Immature natural killer cell (primary cell): ENCODE data around the gene ACP6. TPM values are rescaled to one million over a fixed set of nuclear protein-coding genes. Genes with fewer than 3 reads are reported as not detected.

ENCODE experiments used
- DNase-seq, 3 donors: peaks; one replicate each; pipeline ENCODE4 v3.0.0; 2022; ENCODE audit warnings: mixed read lengths in 1 of 3
- H3K27ac Mint-ChIP-seq, 6 donors: one replicate each; pipeline ENCODE4 v1.8.0; 2020; ENCODE audit warnings: mixed read lengths in 6 of 6, mild to moderate bottlenecking in 5 of 6, inconsistent platforms in 4 of 6, moderate library complexity in 3 of 6
- H3K27me3 Mint-ChIP-seq, 3 donors: one replicate each; pipeline ENCODE4 v1.8.0; 2020 to 2021; ENCODE audit warnings: low read depth in 3 of 3, mild to moderate bottlenecking in 3 of 3, mixed read lengths in 3 of 3, moderate library complexity in 3 of 3, inconsistent platforms in 1 of 3
- H3K36me3 Mint-ChIP-seq, 3 donors: one replicate each; pipeline ENCODE4 v1.8.0; 2020; ENCODE audit warnings: mixed read lengths in 3 of 3, inconsistent platforms in 2 of 3, mild to moderate bottlenecking in 2 of 3
- H3K4me1 Mint-ChIP-seq, 2 donors: one replicate each; pipeline ENCODE4 v1.8.0; 2020; ENCODE audit warnings: inconsistent platforms in 2 of 2, mild to moderate bottlenecking in 2 of 2, mixed read lengths in 2 of 2, moderate library complexity in 1 of 2
- H3K4me3 Mint-ChIP-seq, 5 donors: one replicate each; pipeline ENCODE4 v1.8.0; 2020; ENCODE audit warnings: mild to moderate bottlenecking in 5 of 5, mixed read lengths in 5 of 5, inconsistent platforms in 3 of 5, moderate library complexity in 3 of 5
- H3K9me3 Mint-ChIP-seq, 6 donors: one replicate each; pipeline ENCODE4 v1.8.0; 2020; ENCODE audit warnings: mild to moderate bottlenecking in 6 of 6, mixed read lengths in 6 of 6, inconsistent platforms in 4 of 6, moderate library complexity in 3 of 6
- polyA plus RNA-seq, 3 donors: library from polyadenylated mRNA; unstranded; fragments of 300-500 nt; fragmentation: Illumina TruSeq; gene quantifications; one replicate each; pipeline ENCODE4 v1.2.3, GENCODE V29; 2021

ACP6 gene
- polyA plus RNA-seq, 3 donors from 2014 or later, result 2.4 to 7.2 (median 2.8) TPM

- no peak for DNase-seq
- Mint-ChIP-seq H3K4me1 (no peaks in the 10 kb centered on the region), H3K27me3 (peaks cover 3 to 17% (median 7%) of the 10 kb centered on the region in 3 donors), H3K9me3 (peaks cover 0 to 17% (median 4%) of the 10 kb centered on the region in 6 donors), H3K4me3 (no peak overlapping the region), H3K27ac (no peak overlapping the region), H3K36me3 (peaks cover 0 to 9% (median 0%) of the 10 kb centered on the region in 3 donors)
Measured at GRCh38 chr1:147676311-147677085, 6.2 kb upstream of the ACP6 start.

- Mint-ChIP-seq H3K9me3 (peaks cover 0 to 17% (median 4%) of the 10 kb centered on the region in 6 donors), H3K27me3 (peaks cover 6 to 11% (median 8%) of the 10 kb centered on the region in 3 donors), H3K4me3 (no peak overlapping the region), H3K4me1 (peaks cover 15 to 17% of the 10 kb centered on the region in 2 donors), H3K36me3 (peaks cover 0 to 6% (median 0%) of the 10 kb centered on the region in 3 donors), H3K27ac (no peak overlapping the region)
- no peak for DNase-seq
Measured at GRCh38 chr1:147673816-147674215, 3.5 kb upstream of the ACP6 start.

- H3K4me3 Mint-ChIP-seq, result no peak overlapping the region
- H3K4me1 Mint-ChIP-seq, result peaks cover 17 to 19% of the 10 kb centered on the region in 2 donors
Measured at GRCh38 chr1:147673406-147673805, 3.1 kb upstream of the ACP6 start.

GRCh38 chr1:147669469-147670318 is 630 bp downstream of the ACP6 start:
- H3K4me3 Mint-ChIP-seq, result peak overlapping the region; percentile 93 to 98 (median 96)
- H3K27me3 Mint-ChIP-seq, result peaks cover 2 to 8% (median 2%) of the 10 kb centered on the region in 3 donors
- DNase-seq, result peak; percentile 12 to 16 (median 14)
- H3K4me1 Mint-ChIP-seq, result peaks cover 17 to 19% of the 10 kb centered on the region in 2 donors
- H3K27ac Mint-ChIP-seq, result peak overlapping the region in 5 of 6 donors; percentile 35 to 88 (median 70)
- no peaks in the 10 kb centered on the region for H3K36me3 Mint-ChIP-seq
- no peaks in the 10 kb centered on the region for H3K9me3 Mint-ChIP-seq

More at GRCh38 chr1:147673406-147673805, 3.1 kb upstream of the ACP6 start:
- peaks cover 0 to 14% (median 4%) of the 10 kb centered on the region in 6 donors for H3K9me3 Mint-ChIP-seq
- DNase-seq, result no peak
- H3K27me3 Mint-ChIP-seq, result peaks cover 7 to 11% (median 8%) of the 10 kb centered on the region in 3 donors
- H3K27ac Mint-ChIP-seq, result no peak overlapping the region
- H3K36me3 Mint-ChIP-seq, result peaks cover 0 to 6% (median 0%) of the 10 kb centered on the region in 3 donors

GRCh38 chr1:147665521-147665920 is 4.8 kb downstream of the ACP6 start:
- Mint-ChIP-seq H3K27me3 (peaks cover 0 to 5% (median 2%) of the 10 kb centered on the region in 3 donors), H3K4me3 (no peak overlapping the region), H3K36me3 (peaks cover 0 to under 1% (median 0%) of the 10 kb centered on the region in 3 donors), H3K27ac (no peak overlapping the region), H3K9me3 (no peaks in the 10 kb centered on the region), H3K4me1 (peaks cover 12 to 15% of the 10 kb centered on the region in 2 donors)
- DNase-seq, result no peak

DNA sequence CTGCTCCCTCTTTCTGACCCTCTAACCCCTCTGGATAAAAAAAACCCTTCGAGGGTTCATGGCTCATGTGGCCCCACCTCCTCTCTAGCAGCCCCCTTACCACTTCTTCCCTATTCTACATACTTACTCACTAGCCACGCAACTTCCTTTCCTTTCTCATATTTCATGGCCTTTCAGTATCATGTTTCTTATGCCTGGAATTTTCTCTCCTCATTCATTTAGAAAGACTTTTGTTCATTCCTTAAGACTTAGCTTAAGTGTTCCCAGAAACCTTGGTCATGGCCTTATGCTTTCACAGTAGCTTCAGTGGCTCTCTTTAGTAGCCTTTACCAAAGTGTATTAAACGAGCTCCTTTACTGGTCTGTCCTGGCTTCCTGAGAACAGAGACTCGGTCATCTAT is 6.1 kb downstream of the ACP6 start:
- no peak for DNase-seq
- Mint-ChIP-seq H3K27me3 (peaks cover 0 to 5% (median 0%) of the 10 kb centered on the region in 3 donors), H3K27ac (no peak overlapping the region), H3K4me1 (peaks cover 6% of the 10 kb centered on the region in 2 donors), H3K9me3 (no peaks in the 10 kb centered on the region), H3K4me3 (no peak overlapping the region), H3K36me3 (peaks cover 0 to 5% (median 4%) of the 10 kb centered on the region in 3 donors)

GRCh38 chr1:147654511-147654910 is 15.8 kb downstream of the ACP6 start:
- no peak for DNase-seq
- Mint-ChIP-seq H3K4me1 (peaks cover 2% of the 10 kb centered on the region in 2 donors), H3K36me3 (peaks cover 7 to 32% (median 13%) of the 10 kb centered on the region in 3 donors), H3K4me3 (no peak overlapping the region), H3K9me3 (no peaks in the 10 kb centered on the region), H3K27ac (no peak overlapping the region), H3K27me3 (peaks cover 0 to 3% (median 2%) of the 10 kb centered on the region in 3 donors)

DNA sequence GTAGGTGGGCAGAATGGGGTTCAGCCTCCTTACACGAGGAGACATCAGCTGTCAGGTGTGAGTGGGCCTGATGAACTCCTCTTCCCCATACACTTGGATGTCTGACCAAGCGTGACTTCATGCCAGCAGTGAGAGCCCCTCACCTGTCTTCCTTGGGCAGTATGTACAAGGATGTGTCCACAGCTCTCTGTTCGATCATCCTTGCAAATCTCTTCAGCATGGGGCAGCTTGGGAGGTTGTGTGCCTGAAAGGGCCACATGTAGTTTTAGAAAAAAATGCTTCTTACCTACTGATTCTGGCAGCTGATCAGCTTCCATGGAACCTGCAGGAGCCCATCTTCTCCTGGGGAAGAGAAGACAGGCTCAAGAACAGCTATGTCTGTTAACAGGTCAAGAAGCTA is 18.0 kb downstream of the ACP6 start:
- Mint-ChIP-seq H3K9me3 (no peaks in the 10 kb centered on the region), H3K4me1 (peaks cover 24% of the 10 kb centered on the region in 2 donors), H3K36me3 (peaks cover 4 to 22% (median 13%) of the 10 kb centered on the region in 3 donors), H3K4me3 (no peak overlapping the region), H3K27me3 (peaks cover 0 to 3% (median 2%) of the 10 kb centered on the region in 3 donors), H3K27ac (no peak overlapping the region)
- DNase-seq, result no peak

GRCh38 chr1:147651466-147651865 is 18.9 kb downstream of the ACP6 start:
- no peak overlapping the region for H3K27ac Mint-ChIP-seq
- DNase-seq, result no peak
- no peak overlapping the region for H3K4me3 Mint-ChIP-seq
- H3K9me3 Mint-ChIP-seq, result no peaks in the 10 kb centered on the region
- H3K36me3 Mint-ChIP-seq, result peaks cover 4 to 21% (median 12%) of the 10 kb centered on the region in 3 donors
- H3K4me1 Mint-ChIP-seq, result peaks cover 33% of the 10 kb centered on the region in 2 donors
- H3K27me3 Mint-ChIP-seq, result peaks cover 0 to 3% (median 3%) of the 10 kb centered on the region in 3 donors

- Mint-ChIP-seq H3K4me3 (peak overlapping the region in 4 of 5 donors; percentile 56 to 78 (median 73)), H3K27ac (peak overlapping the region; percentile 77 to 95 (median 86)), H3K9me3 (no peaks in the 10 kb centered on the region), H3K4me1 (peaks cover 43 to 44% of the 10 kb centered on the region in 2 donors), H3K27me3 (peaks cover 0 to 5% (median 2%) of the 10 kb centered on the region in 3 donors), H3K36me3 (peaks cover 5 to 18% (median 11%) of the 10 kb centered on the region in 3 donors)
- peak; percentile 17 to 24 (median 17) for DNase-seq
Measured at GRCh38 chr1:147648933-147649332, 21.4 kb downstream of the ACP6 start.

DNA sequence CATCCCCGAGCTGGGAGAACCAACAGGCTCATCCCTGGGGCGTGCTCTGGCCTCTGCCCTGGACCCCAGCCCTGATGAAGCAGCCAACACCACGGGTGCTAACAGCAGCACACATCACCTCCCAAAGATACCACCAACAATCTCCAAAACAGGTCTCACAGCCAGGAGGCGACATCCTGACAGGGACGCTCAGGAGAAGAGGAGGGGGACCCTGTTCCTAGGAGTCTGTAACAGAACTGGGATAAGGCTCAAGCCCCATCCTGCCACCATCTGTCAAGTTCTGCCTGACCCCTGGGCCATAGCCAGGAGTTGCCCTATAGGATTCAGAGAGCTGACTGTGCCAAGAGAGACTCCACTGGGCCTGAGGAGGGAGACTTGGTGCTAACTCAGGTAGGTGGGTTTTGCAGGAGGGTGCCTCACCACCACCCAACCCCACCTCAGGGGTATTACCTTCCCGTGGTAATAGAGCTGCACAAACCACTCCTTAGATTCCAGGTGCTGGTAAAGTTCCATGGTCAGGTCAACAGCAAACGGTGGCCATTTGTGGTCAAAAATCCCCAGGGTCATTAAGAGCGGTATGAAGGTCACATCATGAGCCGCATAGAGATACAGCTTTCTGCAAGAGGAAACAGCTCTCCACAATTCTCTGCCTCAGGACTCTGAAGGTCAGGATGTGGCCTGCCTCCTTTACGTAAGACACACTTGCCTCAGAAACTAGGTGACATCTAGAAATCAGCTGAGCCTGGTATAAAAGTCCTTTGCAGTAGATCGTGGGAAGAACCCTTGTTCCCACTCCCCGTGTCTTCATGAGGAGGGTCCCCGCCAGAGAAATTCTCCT is 22.3 kb downstream of the ACP6 start:
- peaks cover 43 to 44% of the 10 kb centered on the region in 2 donors for H3K4me1 Mint-ChIP-seq
- H3K9me3 Mint-ChIP-seq, result no peaks in the 10 kb centered on the region

DNA sequence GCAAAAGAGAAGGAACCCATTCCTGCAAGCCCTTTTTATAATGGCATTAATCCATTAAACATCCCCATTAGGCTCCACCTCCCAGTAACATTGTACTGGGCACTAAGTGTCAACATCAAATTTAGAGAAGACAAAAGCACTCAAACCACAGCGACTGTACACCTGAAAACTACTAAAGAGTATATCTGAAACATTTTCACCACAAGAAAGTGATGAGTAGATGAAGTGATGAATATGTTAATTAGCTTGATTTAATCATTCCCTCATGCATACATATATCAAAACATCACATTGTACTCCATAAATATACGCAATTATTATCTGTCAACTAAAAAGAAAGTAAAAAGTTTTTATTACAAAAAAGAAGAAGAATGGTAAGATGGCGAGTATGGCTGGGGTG is 26.4 kb downstream of the ACP6 start:
- H3K9me3 Mint-ChIP-seq, result no peaks in the 10 kb centered on the region
- H3K27ac Mint-ChIP-seq, result peak overlapping the region in 1 of 6 donors; percentile 5
- DNase-seq, result no peak
- peaks cover 3 to 4% (median 4%) of the 10 kb centered on the region in 3 donors for H3K27me3 Mint-ChIP-seq
- peaks cover 37% of the 10 kb centered on the region in 2 donors for H3K4me1 Mint-ChIP-seq
- H3K36me3 Mint-ChIP-seq, result peaks cover 4 to 12% (median 9%) of the 10 kb centered on the region in 3 donors
- no peak overlapping the region for H3K4me3 Mint-ChIP-seq

More for the DNA sequence above, 22.3 kb downstream of the ACP6 start:
- peak; percentile 60 to 67 (median 67) for DNase-seq
- peaks cover 9 to 21% (median 11%) of the 10 kb centered on the region in 3 donors for H3K36me3 Mint-ChIP-seq
- peaks cover 0 to 5% (median 4%) of the 10 kb centered on the region in 3 donors for H3K27me3 Mint-ChIP-seq
- peak overlapping the region in 4 of 5 donors; percentile 56 to 78 (median 73) for H3K4me3 Mint-ChIP-seq
- H3K27ac Mint-ChIP-seq, result peak overlapping the region; percentile 77 to 95 (median 86)
